OCI-M1 (cell line): ENCODE measurements around the gene ARHGEF12.

Source experiments
- DNase-seq: peaks from one replicate; lab custom pipeline; 2025; lab: John Stamatoyannopoulos, UW

ARHGEF12 gene

DNA sequence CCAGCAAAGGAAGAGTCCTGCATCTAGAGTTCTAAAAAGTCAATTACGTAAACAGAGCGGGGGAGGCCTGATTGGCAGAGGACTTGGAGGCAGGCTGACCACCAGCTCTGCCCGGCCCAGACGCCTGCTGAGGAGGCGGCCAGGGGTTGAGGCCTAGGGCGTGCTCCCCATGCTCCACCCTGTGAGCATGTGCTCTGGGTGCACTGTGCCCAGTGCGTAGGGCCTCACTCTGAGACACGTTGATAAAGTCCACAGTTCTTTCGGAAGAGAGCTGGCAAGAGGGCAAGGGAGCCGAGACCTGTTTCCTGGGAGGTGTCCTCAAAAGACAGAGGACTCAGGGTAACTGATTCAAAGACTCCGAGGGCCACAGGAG, 200.6 kb downstream of the ARHGEF12 start:
- DNase-seq = no peak

DNA sequence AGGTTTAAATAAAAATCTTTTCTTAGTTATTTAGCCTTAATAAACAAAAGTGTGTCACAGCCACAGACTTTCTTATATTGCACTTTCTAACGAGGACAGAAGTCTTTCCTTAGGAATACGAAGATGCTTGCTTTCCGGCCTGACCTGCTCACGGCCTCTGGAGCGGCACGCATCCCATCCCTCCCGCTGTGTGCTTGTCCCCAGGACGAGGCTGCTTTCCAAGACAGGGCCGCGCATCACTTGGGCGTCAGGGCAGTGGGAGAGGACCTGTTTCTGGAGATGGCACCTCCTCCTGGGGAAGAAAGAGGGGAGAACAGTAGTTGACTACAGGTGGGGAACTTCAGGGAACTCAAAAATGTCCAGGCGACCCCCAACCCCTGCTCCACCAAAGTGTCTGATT, 201.8 kb downstream of the ARHGEF12 start:
- no peak for DNase-seq

DNA sequence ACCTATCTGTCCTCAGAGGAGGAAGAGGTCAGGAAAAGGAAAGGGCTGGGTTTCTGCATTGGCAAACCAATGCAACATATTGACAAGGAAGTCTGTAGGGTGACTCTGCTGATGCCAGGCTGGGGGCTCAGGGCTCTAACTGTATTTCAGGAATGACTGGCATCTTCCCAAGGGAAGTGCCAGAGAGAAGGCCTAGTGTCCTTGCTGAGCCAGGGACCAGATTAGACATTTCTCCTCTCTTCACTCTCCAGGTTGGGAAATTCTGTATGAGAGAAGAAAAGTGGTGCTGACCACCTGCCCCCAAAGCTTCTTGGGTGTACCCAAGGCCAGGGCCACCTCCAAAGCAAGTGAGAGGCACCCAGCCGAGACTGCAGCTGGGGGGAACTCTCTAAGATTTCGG, 202.5 kb downstream of the ARHGEF12 start:
- DNase-seq = no peak
